Heart left ventricle (tissue), 13 donors: Measurements from ENCODE around the gene IGF2BP1.

Experiments
- CTCF ChIP-seq, 12 donors: fragments of 200-600 bp; sonication (generic) in 4 of 12; IDR thresholded peaks; one replicate each; pipeline versions ENCODE4 v1.5.0 to v1.8.0; 2018 to 2022; ENCODE audit warnings: antibody characterized with exemption in 12 of 12, mild to moderate bottlenecking in 5 of 12
- POLR2A ChIP-seq, 2 donors: fragments of 450-650 bp; IDR thresholded peaks; one replicate each; pipeline ENCODE4 v1.6.1; 2017; ENCODE audit warnings: antibody characterized with exemption in 2 of 2, mild to moderate bottlenecking in 2 of 2, moderate library complexity in 2 of 2
- donor health status: ischemic (EF 13 %, LVEDD 7.1; RV severe dilation, severe dysfunction).
- donor health status: DM: no; HTN: yes; CAD: no.
- donor health status: DM: no; HTN: no; CAD: no.
- donor health status: ischemic (EF 25% LVEDD 6.9; RV normal size, moderate dysfunction).
- donor health status: ischemic (EF 25% LVEDD 5.7; RV mildly dilated, moderate dysfunction).
- donor health status: ischemic (EF 35%, LVEDD 5.7; RV mildly dilated, moderate dysfunction).
- donor health status: nonischemic (EF 11% LVEDD 7.7; RV severe dilation, severe dysfunction).
- donor health status: DM: yes; HTN: yes; CAD: no.
- donor health status: PGD.
- donor health status: ischemic (EF 29% LVEDD 5.4; RV normal size, mild dysfunction).
- donor health status: nonischemic (EF 23%, LVEDD 6.1; RV moderate dilation, normal function).

- TF ChIP-seq CTCF (IDR thresholded peaks at IDR 0.05) (no peak), POLR2A (IDR thresholded peaks at IDR 0.05) (no peak)
Observed at GRCh38 chr17:49022391-49022941, 25.3 kb downstream of the IGF2BP1 start.
